K562 (cell line): ENCODE measurements around the gene PEX3.

Source experiments
- HOXB6 ChIP-seq: fragments of 250-450 bp; sonication (Bioruptor Pico); IDR thresholded peaks from 2 replicates; pipeline ENCODE4 v1.5.1; 2022; ENCODE audit warnings: mild to moderate bottlenecking, borderline replicate concordance
- NFE2L1 ChIP-seq: fragments of 450-650 bp; IDR thresholded peaks from 2 replicates; pipeline ENCODE4 v1.6.1; 2016; ENCODE audit warnings: missing genetic modification characterization, low read depth, mild to moderate bottlenecking, missing compliant biosample characterization, moderate library complexity, borderline replicate concordance
- NR2C2 ChIP-seq, 2 experiments: fragments of 200-800 bp in 1 of 2; sonication (Bioruptor generic) in 1 of 2; sonication (generic) in 1 of 2; formaldehyde crosslinking in 1 of 2; IDR thresholded peaks; 2 replicates each; pipeline versions ENCODE4 v1.6.1 to v1.8.0; 2016 to 2022; ENCODE audit warnings: mild to moderate bottlenecking in 1 of 2, missing compliant biosample characterization in 1 of 2, missing genetic modification characterization in 1 of 2, missing genetic modification reagents in 1 of 2
- REST ChIP-seq, 2 experiments: fragments of 450-650 bp; formaldehyde crosslinking in 1 of 2; IDR thresholded peaks; 2 replicates each; pipeline versions ENCODE4 v1.4.0 to v1.6.1; 2014 to 2020; ENCODE audit warnings: mild to moderate bottlenecking in 2 of 2, borderline replicate concordance in 1 of 2, low read depth in 1 of 2

- no peak for TF ChIP-seq NR2C2 (CRISPR knock-in tag; IDR thresholded peaks at IDR 0.05)
- no peak for TF ChIP-seq NR2C2 (tag; IDR thresholded peaks at IDR 0.05)
- TF ChIP-seq NFE2L1 = no peak
- TF ChIP-seq HOXB6 (CRISPR knock-in tag) = no peak
- TF ChIP-seq REST (IDR thresholded peaks at IDR 0.05; ENCODE audit: borderline replicate concordance) = no peak
- TF ChIP-seq REST (CRISPR knock-in tag; IDR thresholded peaks at IDR 0.05; ENCODE audit: low read depth) = no peak
These were observed 56.9 kb downstream of the PEX3 start for GRCh38 chr6:143507358-143508145.
